ENCODE data around the gene FAM24B.
"Not testable (repeated sequence)": the region's sequence is repeated elsewhere in the genome, so short reads cannot be mapped to it uniquely, and the experiment has no call there.

Gene FAM24B

GRCh38 chr10:122858042-122858441, 21.3 kb downstream of the FAM24B start:
- DNase-seq: not testable (repeated sequence)

DNA sequence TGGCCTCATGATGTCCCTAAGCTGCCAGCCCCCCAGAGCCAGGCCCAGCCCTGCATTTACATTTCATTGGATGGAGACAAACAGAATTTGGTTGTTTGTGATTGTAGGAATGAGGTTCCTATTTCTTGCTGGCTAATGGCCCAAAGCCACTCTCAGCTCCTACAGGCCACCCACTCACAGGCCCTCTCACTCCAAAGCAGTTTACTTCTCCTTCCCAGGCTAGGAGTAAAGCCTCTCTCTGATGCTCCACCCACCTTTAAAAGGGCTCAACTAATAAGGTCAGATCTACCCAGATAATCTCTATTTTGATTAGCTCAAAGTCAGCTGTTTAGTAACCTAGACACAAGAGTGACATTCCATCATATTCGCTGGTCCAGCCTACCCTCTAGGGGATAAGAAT, 22.5 kb downstream of the FAM24B start:
- no peak for DNase-seq

DNA sequence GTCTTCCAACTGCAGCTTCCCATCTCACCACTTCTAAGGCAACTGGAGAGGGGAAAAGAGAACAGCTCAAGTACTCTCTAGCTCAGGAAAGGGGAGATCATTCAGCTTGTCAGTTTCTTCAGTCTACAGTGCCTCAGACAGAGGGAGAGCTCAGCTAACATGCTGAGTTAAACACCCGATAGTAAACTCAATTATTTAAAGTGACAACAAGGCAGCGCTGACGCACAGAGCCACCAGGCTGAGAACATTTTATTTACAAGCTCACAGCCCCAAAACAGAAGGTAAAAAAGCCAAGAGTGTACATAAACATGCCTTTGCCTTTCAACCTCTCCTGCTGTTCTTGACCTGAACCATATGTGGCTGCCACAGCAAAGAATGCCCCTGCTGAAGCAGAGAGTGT, 23.6 kb downstream of the FAM24B start:
- DNase-seq: no peak

GRCh38 chr10:122854648-122855047, 24.7 kb downstream of the FAM24B start:
- DNase-seq: no peak

GRCh38 chr10:122853665-122854313, 25.6 kb downstream of the FAM24B start:
- no peak for DNase-seq

DNA sequence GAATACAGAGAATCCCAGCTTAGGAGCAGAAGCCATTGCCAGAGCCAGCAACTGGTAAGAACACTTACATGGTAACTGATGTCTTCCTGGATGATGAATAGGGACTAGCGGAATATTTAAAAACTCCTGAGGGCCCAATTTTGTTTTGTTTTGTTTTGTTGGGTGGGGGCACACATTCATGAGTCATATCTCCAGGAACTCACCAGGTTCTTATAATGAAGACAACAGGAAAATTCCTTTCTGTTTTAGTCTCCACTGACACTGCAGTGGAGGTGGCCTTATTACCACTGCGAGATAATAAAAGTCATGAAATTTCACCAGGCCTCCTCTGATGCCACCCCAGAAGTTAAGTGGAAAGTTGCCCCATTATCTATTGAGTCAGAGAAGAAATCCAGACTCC, 27.1 kb downstream of the FAM24B start:
- DNase-seq: no peak

GRCh38 chr10:122850705-122851640, 28.4 kb downstream of the FAM24B start:
- DNase-seq: no peak

- no peak for DNase-seq
Measured at GRCh38 chr10:122849900-122850605, 29.3 kb downstream of the FAM24B start.

- DNase-seq: no peak
Measured at GRCh38 chr10:122849090-122849489, 30.3 kb downstream of the FAM24B start.

GRCh38 chr10:122847782-122848604, 31.4 kb downstream of the FAM24B start:
- no peak for DNase-seq

DNA sequence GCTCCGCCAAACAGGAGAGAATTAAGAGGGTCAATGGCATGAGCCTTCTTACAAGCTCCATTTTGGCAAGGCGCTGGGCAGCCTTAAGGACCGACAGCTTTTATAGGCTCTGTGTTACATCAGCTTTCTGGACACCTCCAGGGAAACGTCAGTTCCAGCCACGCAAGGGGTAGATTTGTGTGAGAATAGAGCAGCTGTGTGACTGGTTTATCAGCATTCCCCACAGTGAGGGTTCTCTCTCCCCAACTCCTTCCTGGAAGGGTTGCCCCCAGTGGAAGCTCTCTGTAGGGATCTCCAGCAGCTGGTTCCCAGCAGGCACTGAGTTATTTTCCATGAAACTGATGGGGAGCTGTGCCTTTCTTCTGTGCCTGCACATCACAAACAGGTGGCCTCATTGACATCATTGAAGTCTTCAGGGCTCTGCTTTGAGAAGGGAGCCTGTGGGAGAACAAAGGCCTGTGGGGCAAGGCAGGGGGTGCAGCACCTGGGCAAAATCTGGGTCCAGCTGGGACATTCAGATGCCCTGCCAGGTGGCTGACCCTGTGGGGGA, 33.5 kb downstream of the FAM24B start, which contains the start of gene CUZD1:
TSS of gene CUZD1 (minus strand) at position 75 of the 550 bp plus-strand sequence. CDS start at position 61, 14 bp downstream.
- DNase-seq: no peak

GRCh38 chr10:122844146-122844545, 35.2 kb downstream of the FAM24B start:
- DNase-seq: no peak

- DNase-seq: no peak
Measured at GRCh38 chr10:122841569-122841968, 37.8 kb downstream of the FAM24B start.

GRCh38 chr10:122839505-122839904, 39.9 kb downstream of the FAM24B start:
- DNase-seq: no peak

- DNase-seq: no peak
Measured at GRCh38 chr10:122838880-122839279, 40.5 kb downstream of the FAM24B start.

DNA sequence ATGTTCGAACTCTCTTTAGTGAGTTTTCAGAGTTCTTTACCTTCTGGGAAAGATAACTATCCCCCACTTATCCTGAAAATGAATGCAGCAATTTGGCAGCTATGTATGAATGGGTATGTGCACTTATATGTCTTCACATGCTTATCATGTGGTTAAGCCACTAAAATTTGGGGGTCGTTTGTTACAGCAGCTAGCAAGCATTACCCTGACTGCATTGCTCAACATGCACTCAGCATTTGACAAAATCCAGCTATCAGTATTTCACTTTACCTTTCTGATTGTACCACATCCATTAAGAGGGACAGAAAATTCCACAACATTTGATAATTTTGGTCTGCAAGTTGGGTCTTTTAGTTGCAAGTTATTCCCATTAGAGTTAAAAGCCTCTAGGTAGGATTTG, 43.5 kb downstream of the FAM24B start:
- no peak for DNase-seq

DNA sequence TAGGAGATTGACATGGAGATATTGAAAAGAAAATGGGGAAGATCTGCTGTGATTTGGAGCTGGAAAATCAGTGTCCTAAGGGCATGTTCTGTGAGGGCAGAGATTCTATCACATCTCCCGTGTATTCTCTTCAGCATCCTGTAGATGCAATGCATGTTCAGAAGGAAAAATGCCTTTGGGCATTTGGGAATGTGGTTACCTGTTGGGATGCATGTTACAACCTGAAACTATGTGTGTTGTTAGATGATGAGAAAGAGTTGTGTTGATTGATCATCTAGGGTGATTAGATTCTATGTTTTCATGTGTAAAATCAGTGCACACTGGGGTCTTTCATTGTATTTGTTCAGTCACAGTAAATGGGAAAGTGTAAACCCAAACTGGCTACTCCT, 48.4 kb downstream of the FAM24B start:
- no peak for DNase-seq

- DNase-seq: no peak
Measured at GRCh38 chr10:122830273-122830964, 49.0 kb downstream of the FAM24B start.

GRCh38 chr10:122829454-122829853, 49.9 kb downstream of the FAM24B start:
- no peak for DNase-seq

- no peak for DNase-seq
Measured at GRCh38 chr10:122828716-122829255, 50.6 kb downstream of the FAM24B start.

GRCh38 chr10:122827302-122827701, 52.1 kb downstream of the FAM24B start:
- no peak for DNase-seq

All from activated CD4-positive, alpha-beta T cell treated with anti-CD3 and anti-CD28 coated beads for 48 hours (primary cell).